ENCODE results near the gene ISX. TPM values are rescaled to one million over a fixed set of nuclear protein-coding genes. Genes with fewer than 3 reads are reported as not detected.

ISX gene
- total and polyA plus RNA-seq, 8 donors: 0.55 to 53.0 TPM; not detected in 6

- Histone ChIP-seq H3K27me3 (peaks cover 0 to 6% (median 0%) of the 10 kb centered on the region in 3 donors), H3K36me3 (no peaks in the 10 kb centered on the region), H3K9me3 (peaks cover 0 to 12% (median 6%) of the 10 kb centered on the region in 4 donors), H3K27ac (no peak overlapping the region), H3K4me3 (no peak overlapping the region), H3K4me1 (no peaks in the 10 kb centered on the region)
- no peak for DNase-seq
- intact Hi-C loops (cut with DNase I; ENCODE audit: low total_unique reads): no loop called here
- 30 to 57% (median 45%) methylated on average over 4 of the region's 4 CpGs for WGBS, 5 donors
- TF ChIP-seq POLR2A (IDR thresholded peaks at IDR 0.05) (no peak), EP300 (IDR thresholded peaks at IDR 0.05) (no peak), POLR2AphosphoS5 (IDR thresholded peaks at IDR 0.05) (no peak), CTCF (IDR thresholded peaks at IDR 0.05) (no peak)
These were observed 43.7 kb downstream of the ISX start for GRCh38 chr22:35109616-35110015.

- Histone ChIP-seq H3K36me3 (no peaks in the 10 kb centered on the region), H3K4me1 (no peaks in the 10 kb centered on the region), H3K27ac (no peak overlapping the region), H3K4me3 (no peak overlapping the region), H3K27me3 (peaks cover 0 to 6% (median 0%) of the 10 kb centered on the region in 3 donors), H3K9me3 (peaks cover 0 to 12% (median 6%) of the 10 kb centered on the region in 4 donors)
- TF ChIP-seq POLR2A (IDR thresholded peaks at IDR 0.05) (no peak), EP300 (IDR thresholded peaks at IDR 0.05) (no peak), CTCF (IDR thresholded peaks at IDR 0.05) (no peak), POLR2AphosphoS5 (IDR thresholded peaks at IDR 0.05) (no peak)
- no peak for DNase-seq
- intact Hi-C loops (cut with DNase I; ENCODE audit: low total_unique reads): no loop called here
- WGBS, 5 donors: 64 to 73% (median 65%) methylated on average over 3 of the region's 3 CpGs
These were observed 45.3 kb downstream of the ISX start for GRCh38 chr22:35111244-35111643.

GRCh38 chr22:35113341-35113740, 47.4 kb downstream of the ISX start:
- Histone ChIP-seq H3K36me3 (no peaks in the 10 kb centered on the region), H3K4me1 (no peaks in the 10 kb centered on the region), H3K27ac (no peak overlapping the region), H3K4me3 (no peak overlapping the region), H3K9me3 (peaks cover 0 to 4% (median 2%) of the 10 kb centered on the region in 4 donors), H3K27me3 (peaks cover 0 to 3% (median 0%) of the 10 kb centered on the region in 3 donors)
- 87 to 91% (median 88%) methylated on average over 10 of the region's 10 CpGs for WGBS, 5 donors
- intact Hi-C loops (cut with DNase I; ENCODE audit: low total_unique reads): no loop called here
- no peak for TF ChIP-seq POLR2AphosphoS5 (IDR thresholded peaks at IDR 0.05)
- no peak for TF ChIP-seq CTCF (IDR thresholded peaks at IDR 0.05)
- TF ChIP-seq EP300 (IDR thresholded peaks at IDR 0.05): no peak
- TF ChIP-seq POLR2A (IDR thresholded peaks at IDR 0.05): no peak
- DNase-seq: no peak

GRCh38 chr22:35114131-35114980, 48.4 kb downstream of the ISX start:
- WGBS, 5 donors: 68 to 82% (median 79%) methylated on average over 14 of the region's 14 CpGs

More at GRCh38 chr22:35114131-35114980, 48.4 kb downstream of the ISX start:
- Histone ChIP-seq H3K36me3 (no peaks in the 10 kb centered on the region), H3K27me3 (no peaks in the 10 kb centered on the region), H3K9me3 (no peaks in the 10 kb centered on the region), H3K4me1 (no peaks in the 10 kb centered on the region), H3K27ac (no peak overlapping the region), H3K4me3 (no peak overlapping the region)
- no peak for DNase-seq
- no peak for TF ChIP-seq POLR2AphosphoS5 (IDR thresholded peaks at IDR 0.05)
- TF ChIP-seq CTCF (IDR thresholded peaks at IDR 0.05): no peak
- no peak for TF ChIP-seq EP300 (IDR thresholded peaks at IDR 0.05)
- TF ChIP-seq POLR2A (IDR thresholded peaks at IDR 0.05): no peak
- intact Hi-C loops (cut with DNase I; ENCODE audit: low total_unique reads): no loop called here

Data from stomach (tissue), 9 donors.